GM19455 (cell line): ENCODE results near the gene KRT75.

Source experiments
- ATAC-seq: cut with Tn5 transposase; IDR thresholded peaks from one replicate; pipeline ENCODE4 v1.9.1; 2021; ENCODE audit not compliant: unreplicated experiment

Gene KRT75

GRCh38 chr12:52440821-52441319, 6.7 kb upstream of the KRT75 start:
- ATAC-seq: no peak

- no peak for ATAC-seq
Measured at GRCh38 chr12:52439845-52440244, 5.7 kb upstream of the KRT75 start.

- ATAC-seq: no peak
Measured at GRCh38 chr12:52439420-52439819, 5.2 kb upstream of the KRT75 start.

- no peak for ATAC-seq
Measured at GRCh38 chr12:52438305-52439301, 4.4 kb upstream of the KRT75 start.

- ATAC-seq: no peak
Measured at GRCh38 chr12:52437508-52437907, 3.3 kb upstream of the KRT75 start.

- no peak for ATAC-seq
Measured at GRCh38 chr12:52436828-52437474, 2.8 kb upstream of the KRT75 start.

- no peak for ATAC-seq
Measured at GRCh38 chr12:52436000-52436827, 2.0 kb upstream of the KRT75 start.

GRCh38 chr12:52435659-52435999, 1.5 kb upstream of the KRT75 start:
- no peak for ATAC-seq

GRCh38 chr12:52434760-52435530, 774 bp upstream of the KRT75 start:
- no peak for ATAC-seq

- no peak for ATAC-seq
Measured at GRCh38 chr12:52433501-52434080, 580 bp downstream of the KRT75 start.

- ATAC-seq: no peak
Measured at GRCh38 chr12:52432559-52433207, 1.5 kb downstream of the KRT75 start.

- no peak for ATAC-seq
Measured at GRCh38 chr12:52428121-52428520, 6.0 kb downstream of the KRT75 start.

- ATAC-seq: no peak
Measured at GRCh38 chr12:52427083-52427482, 7.1 kb downstream of the KRT75 start.

GRCh38 chr12:52426034-52426433, 8.1 kb downstream of the KRT75 start:
- no peak for ATAC-seq

- ATAC-seq: no peak
Measured at GRCh38 chr12:52425466-52425865, 8.7 kb downstream of the KRT75 start.

GRCh38 chr12:52423661-52424500, 10.3 kb downstream of the KRT75 start:
- no peak for ATAC-seq

- ATAC-seq: no peak
Measured at GRCh38 chr12:52423035-52423434, 11.1 kb downstream of the KRT75 start.

- no peak for ATAC-seq
Measured at GRCh38 chr12:52419656-52420055, 14.5 kb downstream of the KRT75 start.
